Subcutaneous abdominal adipose tissue (tissue), 5 donors: ENCODE measurements around the gene CCL20.

Experiments used
- H3K27ac ChIP-seq: one replicate; pipeline ENCODE4 v1.7.0; 2013; ENCODE audit warnings: low read depth, mild to moderate bottlenecking, inconsistent platforms, low read length, moderate library complexity
- H3K27me3 ChIP-seq, 5 donors: one replicate each; pipeline ENCODE4 v1.7.0; 2013; ENCODE audit warnings: low read length in 5 of 5, inconsistent platforms in 1 of 5; ENCODE audit not compliant: control insufficient read depth in 5 of 5, insufficient read depth in 4 of 5
- H3K36me3 ChIP-seq, 5 donors: one replicate each; pipeline ENCODE4 v1.7.0; 2013; ENCODE audit warnings: low read length in 5 of 5; ENCODE audit not compliant: control insufficient read depth in 5 of 5, insufficient read depth in 5 of 5
- H3K4me1 ChIP-seq, 5 donors: one replicate each; pipeline ENCODE4 v1.7.0; 2013; ENCODE audit warnings: low read length in 5 of 5, mild to moderate bottlenecking in 3 of 5, moderate library complexity in 1 of 5; ENCODE audit not compliant: control insufficient read depth in 5 of 5, insufficient read depth in 5 of 5
- H3K4me3 ChIP-seq, 5 donors: one replicate each; pipeline ENCODE4 v1.7.0; 2013; ENCODE audit warnings: low read length in 5 of 5, low read depth in 1 of 5
- H3K9ac ChIP-seq, 5 donors: one replicate each; pipeline ENCODE4 v1.7.0; 2013; ENCODE audit warnings: low read length in 5 of 5, mild to moderate bottlenecking in 4 of 5, moderate library complexity in 3 of 5
- H3K9me3 ChIP-seq, 5 donors: one replicate each; pipeline ENCODE4 v1.7.0; 2013; ENCODE audit warnings: low read length in 5 of 5; ENCODE audit not compliant: control insufficient read depth in 5 of 5
- donor health status: healthy.
- donor health status: healthy.
- donor health status: healthy.
- donor health status: healthy.
- donor health status: healthy.

Gene CCL20

GRCh38 chr2:227818675-227819397 lies 5.2 kb downstream of the CCL20 start:
- Histone ChIP-seq H3K4me3 (peak overlapping the region in 1 of 5 donors; percentile 7), H3K9ac (no peak overlapping the region), H3K27ac (no peak overlapping the region), H3K4me1 (peaks cover 0 to 13% (median 3%) of the 10 kb centered on the region in 5 donors), H3K36me3 (no peaks in the 10 kb centered on the region), H3K9me3 (no peaks in the 10 kb centered on the region), H3K27me3 (peaks cover 0 to under 1% (median 0%) of the 10 kb centered on the region in 5 donors)

GRCh38 chr2:227819398-227819697 lies 5.7 kb downstream of the CCL20 start:
- no peaks in the 10 kb centered on the region for H3K9me3 ChIP-seq
- peaks cover 0 to 13% (median 3%) of the 10 kb centered on the region in 5 donors for H3K4me1 ChIP-seq
- H3K27ac ChIP-seq, result no peak overlapping the region
- no peak overlapping the region for H3K4me3 ChIP-seq
- H3K9ac ChIP-seq, result no peak overlapping the region
- H3K36me3 ChIP-seq, result no peaks in the 10 kb centered on the region
- H3K27me3 ChIP-seq, result no peaks in the 10 kb centered on the region

- Histone ChIP-seq H3K27me3 (no peaks in the 10 kb centered on the region), H3K4me1 (peaks cover 0 to 13% (median 3%) of the 10 kb centered on the region in 5 donors), H3K9me3 (no peaks in the 10 kb centered on the region), H3K27ac (no peak overlapping the region), H3K4me3 (no peak overlapping the region), H3K36me3 (no peaks in the 10 kb centered on the region), H3K9ac (no peak overlapping the region)
Observed at GRCh38 chr2:227821043-227821942, 7.7 kb downstream of the CCL20 start.

- Histone ChIP-seq H3K36me3 (no peaks in the 10 kb centered on the region), H3K9ac (no peak overlapping the region), H3K4me1 (peaks cover 0 to 13% (median 3%) of the 10 kb centered on the region in 5 donors), H3K4me3 (no peak overlapping the region), H3K9me3 (no peaks in the 10 kb centered on the region), H3K27ac (no peak overlapping the region), H3K27me3 (no peaks in the 10 kb centered on the region)
Observed at GRCh38 chr2:227822416-227823003, 8.9 kb downstream of the CCL20 start.

GRCh38 chr2:227823922-227824321 lies 10.3 kb downstream of the CCL20 start:
- Histone ChIP-seq H3K4me1 (peaks cover 0 to under 1% (median 0%) of the 10 kb centered on the region in 5 donors), H3K9ac (no peak overlapping the region), H3K9me3 (no peaks in the 10 kb centered on the region), H3K27me3 (no peaks in the 10 kb centered on the region), H3K36me3 (no peaks in the 10 kb centered on the region), H3K27ac (no peak overlapping the region), H3K4me3 (no peak overlapping the region)

- Histone ChIP-seq H3K27ac (no peak overlapping the region), H3K9me3 (no peaks in the 10 kb centered on the region), H3K36me3 (no peaks in the 10 kb centered on the region), H3K4me1 (no peaks in the 10 kb centered on the region), H3K9ac (no peak overlapping the region), H3K4me3 (no peak overlapping the region), H3K27me3 (no peaks in the 10 kb centered on the region)
Observed at GRCh38 chr2:227824711-227825110, 11.1 kb downstream of the CCL20 start.

- no peaks in the 10 kb centered on the region for H3K9me3 ChIP-seq
- H3K27me3 ChIP-seq, result no peaks in the 10 kb centered on the region
- no peaks in the 10 kb centered on the region for H3K4me1 ChIP-seq
- H3K36me3 ChIP-seq, result no peaks in the 10 kb centered on the region
- H3K4me3 ChIP-seq, result no peak overlapping the region
- H3K27ac ChIP-seq, result no peak overlapping the region
- H3K9ac ChIP-seq, result no peak overlapping the region
Observed at GRCh38 chr2:227826019-227826521, 12.4 kb downstream of the CCL20 start.

GRCh38 chr2:227826563-227826962 lies 12.9 kb downstream of the CCL20 start:
- H3K27me3 ChIP-seq, result no peaks in the 10 kb centered on the region
- no peak overlapping the region for H3K9ac ChIP-seq
- H3K36me3 ChIP-seq, result no peaks in the 10 kb centered on the region
- no peaks in the 10 kb centered on the region for H3K9me3 ChIP-seq
- H3K27ac ChIP-seq, result no peak overlapping the region
- no peak overlapping the region for H3K4me3 ChIP-seq
- H3K4me1 ChIP-seq, result no peaks in the 10 kb centered on the region

GRCh38 chr2:227827143-227827542 lies 13.5 kb downstream of the CCL20 start:
- no peak overlapping the region for H3K4me3 ChIP-seq
- H3K9me3 ChIP-seq, result no peaks in the 10 kb centered on the region
- H3K9ac ChIP-seq, result no peak overlapping the region
- H3K27ac ChIP-seq, result no peak overlapping the region
- no peaks in the 10 kb centered on the region for H3K4me1 ChIP-seq
- H3K36me3 ChIP-seq, result no peaks in the 10 kb centered on the region
- H3K27me3 ChIP-seq, result no peaks in the 10 kb centered on the region

- no peak overlapping the region for H3K27ac ChIP-seq
- no peaks in the 10 kb centered on the region for H3K4me1 ChIP-seq
- no peak overlapping the region for H3K4me3 ChIP-seq
- H3K9me3 ChIP-seq, result no peaks in the 10 kb centered on the region
- no peaks in the 10 kb centered on the region for H3K36me3 ChIP-seq
- H3K27me3 ChIP-seq, result no peaks in the 10 kb centered on the region
- no peak overlapping the region for H3K9ac ChIP-seq
Observed at GRCh38 chr2:227828477-227828912, 14.9 kb downstream of the CCL20 start.
